ENCODE data around the gene MFRP.

MFRP gene

DNA sequence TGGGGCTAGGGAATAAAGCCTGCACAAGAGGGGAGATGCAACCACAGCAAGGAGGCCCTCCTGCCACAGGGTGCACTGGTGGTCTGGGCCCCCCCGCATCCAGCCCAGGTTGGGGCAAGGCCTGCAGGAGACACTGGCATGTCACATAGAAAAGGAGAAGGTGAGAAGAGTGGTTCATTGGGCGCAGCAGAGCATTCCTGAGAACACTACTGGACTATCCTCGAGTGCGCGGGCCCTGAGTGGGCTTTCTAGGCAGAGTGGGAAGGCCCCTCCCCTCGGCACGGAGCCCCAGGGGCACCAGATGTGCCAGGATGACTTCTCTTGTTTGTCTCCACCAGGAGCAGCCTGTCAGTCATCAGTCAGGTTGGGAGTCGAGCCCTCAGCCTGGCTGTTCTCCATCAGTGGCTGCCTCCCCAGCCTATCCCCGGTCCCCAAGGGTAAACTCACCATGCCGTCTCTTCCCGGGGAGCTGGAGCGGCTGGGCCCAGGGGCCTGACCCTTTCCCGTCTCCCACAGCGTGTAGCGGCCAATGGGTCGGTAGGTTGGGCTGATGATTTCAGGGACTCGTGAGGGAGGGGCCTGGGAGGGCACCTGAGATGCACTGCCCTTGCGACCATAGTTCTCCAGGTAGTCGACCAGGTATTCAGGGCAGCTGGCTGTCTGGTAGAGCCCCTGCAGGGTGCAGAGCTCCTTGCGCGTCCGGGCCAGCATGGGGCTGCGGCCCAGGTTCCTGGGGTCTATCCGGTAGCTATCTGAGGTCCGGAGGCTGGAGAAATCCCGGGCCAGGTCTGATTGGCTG lies 26.0 kb upstream of the MFRP start:
- no peak for DNase-seq

DNA sequence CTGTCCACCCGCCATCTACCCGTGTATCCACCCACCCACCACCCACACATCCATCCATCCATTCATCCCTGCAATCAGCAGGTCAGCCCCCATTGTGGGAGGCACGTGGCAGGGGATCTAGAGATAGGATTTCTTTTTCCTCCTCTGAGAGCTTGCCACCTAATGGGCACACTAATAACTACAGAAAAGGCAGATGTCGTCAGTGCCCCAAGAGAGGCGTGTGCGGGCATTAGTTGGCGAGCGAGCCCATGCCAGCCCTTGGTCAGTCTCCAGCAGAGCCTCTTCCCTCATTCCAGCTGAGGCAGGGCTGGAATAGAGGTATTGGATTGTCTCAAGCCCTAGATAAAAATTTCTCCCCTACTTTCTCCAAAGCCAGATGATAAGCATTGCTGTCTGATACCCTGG lies 25.3 kb upstream of the MFRP start:
- DNase-seq, result no peak

DNA sequence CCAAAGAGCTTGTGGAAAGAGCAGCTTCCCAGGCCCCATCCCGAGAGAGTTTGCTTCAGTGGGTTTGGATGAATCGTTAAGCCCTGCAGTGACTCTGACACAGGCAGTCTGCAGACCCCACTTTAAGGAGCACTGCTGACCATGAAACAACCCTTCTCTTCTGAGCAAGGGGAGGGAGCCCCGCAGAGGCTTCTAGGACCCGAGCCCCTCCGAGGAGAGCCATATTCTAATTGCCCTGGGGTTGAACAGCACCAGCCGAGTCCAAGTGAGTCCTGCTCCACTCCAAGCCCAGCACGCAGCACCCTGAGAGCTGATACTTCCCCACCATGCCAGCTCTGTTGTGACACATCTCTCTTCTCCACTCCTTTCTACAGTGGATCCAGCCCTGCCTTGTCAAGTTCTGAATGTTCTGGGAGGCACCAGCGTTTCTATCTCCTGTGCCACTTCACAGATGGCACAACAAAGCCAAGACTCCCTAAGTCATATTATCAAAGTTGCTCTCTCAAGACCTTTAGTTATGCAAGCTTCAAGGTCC lies 24.6 kb upstream of the MFRP start:
- DNase-seq, result no peak

DNA sequence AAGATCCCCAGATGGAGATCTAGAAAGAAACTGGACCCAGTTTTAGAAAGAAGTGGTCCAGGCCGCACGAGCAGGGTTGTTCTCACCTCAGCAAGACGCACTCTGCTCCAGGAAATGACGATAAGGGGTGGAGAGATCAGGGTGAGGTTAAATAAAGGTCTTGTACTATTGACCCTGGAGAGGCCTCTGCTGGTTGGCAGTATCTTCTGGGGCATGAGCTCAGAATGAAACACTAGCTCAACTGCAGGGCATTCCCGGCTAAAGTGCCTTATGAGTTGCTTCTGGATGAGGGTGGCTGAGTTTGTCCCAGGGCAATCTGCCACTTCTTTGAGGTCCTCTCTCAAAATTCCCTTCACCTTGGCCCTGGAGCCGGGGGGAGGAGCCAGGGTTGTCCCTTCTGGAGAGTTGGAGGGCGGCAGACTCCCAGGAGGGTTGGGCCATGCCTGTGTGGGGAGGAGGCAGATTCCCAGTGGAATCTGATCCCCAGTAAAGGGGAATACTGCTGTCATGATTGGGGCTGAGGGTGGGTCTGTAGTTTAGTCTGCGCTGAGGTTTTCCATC lies 24.1 kb upstream of the MFRP start:
- no peak for DNase-seq

DNA sequence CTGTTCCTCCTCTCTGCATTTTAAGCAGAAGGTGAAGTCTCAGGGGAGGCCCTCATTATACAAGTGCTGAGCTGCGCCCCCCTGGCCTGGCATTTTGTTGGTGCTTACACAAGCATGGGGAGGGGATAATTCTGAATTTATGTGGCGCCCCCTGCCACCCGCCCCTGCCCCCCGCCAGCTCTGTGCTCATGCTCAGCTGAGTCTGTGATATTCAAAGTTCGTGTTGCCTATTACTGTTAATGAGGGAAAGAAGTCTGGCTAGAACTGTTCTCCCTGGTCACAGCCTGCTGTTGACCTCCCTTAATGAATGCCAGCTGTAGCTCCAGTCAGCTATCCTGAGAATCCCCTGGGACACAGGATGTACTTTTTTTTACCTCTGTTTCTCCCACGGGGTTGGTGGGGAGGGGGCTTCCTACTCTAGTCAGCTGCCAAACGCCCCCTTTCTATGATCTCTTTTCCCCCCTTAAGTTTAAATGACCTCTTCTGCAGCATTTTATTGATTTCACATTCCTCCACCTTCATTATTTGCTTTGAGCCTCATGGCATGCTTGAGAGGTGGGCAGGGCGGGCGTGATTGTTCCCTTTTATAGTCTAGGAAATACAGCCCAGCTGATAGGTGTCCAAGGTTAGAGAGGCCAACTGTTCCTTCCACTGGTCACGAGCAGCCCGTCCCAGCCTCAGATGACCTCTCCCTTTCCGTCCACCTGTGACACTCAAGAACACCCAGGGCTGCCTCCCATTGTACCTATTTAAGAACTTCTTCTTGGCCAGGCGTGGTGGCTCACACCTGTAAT lies 22.8 kb upstream of the MFRP start:
- no peak for DNase-seq

DNA sequence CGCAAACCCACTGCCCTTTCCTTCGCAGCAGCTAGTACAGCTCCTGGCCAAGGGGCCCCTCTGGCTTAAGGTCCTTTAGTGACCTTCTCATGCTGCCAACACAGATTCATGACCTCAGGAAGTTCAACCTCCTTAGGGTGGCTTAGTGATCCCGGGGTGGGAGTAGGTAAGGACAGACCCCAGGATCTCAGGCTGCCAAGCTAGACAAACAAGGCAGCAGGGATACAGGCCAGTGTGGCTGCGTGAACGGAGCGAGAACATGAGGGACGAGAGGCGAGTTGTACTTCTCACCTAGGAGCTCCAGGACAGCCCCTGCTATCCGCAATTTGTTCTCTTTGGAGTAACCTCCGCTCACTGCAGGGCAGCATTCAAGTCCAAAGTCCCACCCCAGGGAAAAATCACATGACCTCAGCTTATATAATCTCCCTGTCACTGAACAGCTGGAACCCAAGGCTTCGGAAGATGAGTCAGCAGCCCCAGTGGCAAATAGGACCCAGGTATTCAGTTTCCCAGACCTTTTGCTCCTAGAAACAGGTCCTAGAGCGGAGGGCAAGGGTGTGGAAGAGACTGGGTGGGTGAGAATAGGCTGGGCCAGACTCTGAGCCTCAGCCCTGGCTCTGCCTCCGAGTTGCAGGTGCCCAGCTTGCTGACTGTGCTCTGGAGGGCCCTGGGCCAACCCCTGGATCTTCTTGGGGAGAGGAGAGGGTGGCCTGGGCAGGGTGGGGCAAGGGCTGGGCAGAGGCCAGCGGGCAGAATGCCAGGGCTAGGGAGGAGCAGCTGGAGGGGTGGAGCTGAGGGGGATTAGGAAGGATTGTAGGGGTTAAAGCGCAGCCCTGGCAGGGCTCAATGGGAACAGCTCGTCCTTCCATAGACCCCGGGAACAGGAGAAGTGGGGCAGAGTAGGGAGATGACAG lies 21.9 kb upstream of the MFRP start:
- DNase-seq, result no peak

DNA sequence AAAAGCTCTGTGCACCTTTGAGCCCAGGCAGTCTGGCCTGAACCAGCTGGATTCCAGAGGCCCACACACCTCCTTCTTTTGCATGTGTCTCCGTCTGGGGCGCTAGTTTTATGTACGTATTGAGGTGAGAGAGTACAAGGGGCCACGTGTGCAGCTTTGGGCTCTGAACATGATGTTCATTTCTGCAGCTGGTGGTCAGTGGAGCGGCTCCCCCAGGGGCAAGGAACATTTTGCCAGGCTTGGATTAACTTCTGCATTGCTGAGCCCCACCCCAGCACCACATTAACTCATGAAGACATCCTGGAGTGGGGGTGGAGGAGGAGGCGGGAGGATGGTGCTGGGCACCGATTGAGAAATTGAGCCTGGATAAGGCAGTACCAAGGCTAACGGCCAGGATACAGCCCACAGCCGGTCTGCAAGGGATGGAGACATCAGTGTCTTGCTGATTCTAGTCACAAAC lies 21.2 kb upstream of the MFRP start:
- DNase-seq, result no peak

DNA sequence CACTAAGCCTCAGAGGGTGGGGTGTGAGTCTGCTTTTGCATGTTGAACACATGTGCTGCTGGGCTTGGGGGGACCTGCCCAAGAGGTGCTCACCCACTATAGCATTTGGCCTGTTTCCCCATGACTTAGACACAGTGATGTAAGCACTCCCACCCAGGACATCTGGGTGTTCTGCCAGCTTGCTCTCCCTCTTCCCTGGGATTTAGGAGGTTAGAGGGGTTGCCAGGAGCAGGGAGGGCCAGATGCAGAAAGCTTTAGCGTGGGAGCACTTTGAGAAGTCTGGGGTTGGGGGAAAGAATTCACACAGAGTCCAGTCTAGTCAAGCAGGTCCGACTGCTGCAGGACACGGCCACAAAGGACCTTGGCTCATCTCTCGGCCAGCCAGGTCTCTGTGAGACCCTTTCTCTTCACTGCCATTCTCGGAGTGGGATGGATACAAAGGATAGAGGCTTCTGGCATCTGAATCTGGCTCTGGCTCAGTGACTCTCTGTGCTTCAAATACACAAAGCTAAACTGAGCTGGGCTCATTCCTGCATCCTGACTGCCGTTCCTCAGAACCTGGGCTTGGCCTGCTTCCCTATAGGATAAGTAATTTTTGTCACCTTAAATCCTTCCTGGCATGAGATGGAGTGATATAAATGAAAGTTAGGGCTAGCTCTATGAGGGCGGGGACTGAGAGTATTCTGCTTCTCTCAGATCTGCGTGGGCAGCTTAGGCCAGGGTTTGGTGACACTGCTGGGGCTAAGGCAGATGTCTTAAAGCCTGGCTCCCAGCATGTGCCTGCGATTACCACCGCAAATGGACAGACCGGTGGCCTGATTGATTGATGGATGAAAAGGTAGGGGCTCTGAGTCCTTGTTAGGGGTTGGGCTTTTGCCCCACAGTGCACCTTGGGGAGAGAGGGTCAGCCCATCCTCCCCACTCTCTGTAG lies 20.4 kb upstream of the MFRP start:
- DNase-seq, result no peak

DNA sequence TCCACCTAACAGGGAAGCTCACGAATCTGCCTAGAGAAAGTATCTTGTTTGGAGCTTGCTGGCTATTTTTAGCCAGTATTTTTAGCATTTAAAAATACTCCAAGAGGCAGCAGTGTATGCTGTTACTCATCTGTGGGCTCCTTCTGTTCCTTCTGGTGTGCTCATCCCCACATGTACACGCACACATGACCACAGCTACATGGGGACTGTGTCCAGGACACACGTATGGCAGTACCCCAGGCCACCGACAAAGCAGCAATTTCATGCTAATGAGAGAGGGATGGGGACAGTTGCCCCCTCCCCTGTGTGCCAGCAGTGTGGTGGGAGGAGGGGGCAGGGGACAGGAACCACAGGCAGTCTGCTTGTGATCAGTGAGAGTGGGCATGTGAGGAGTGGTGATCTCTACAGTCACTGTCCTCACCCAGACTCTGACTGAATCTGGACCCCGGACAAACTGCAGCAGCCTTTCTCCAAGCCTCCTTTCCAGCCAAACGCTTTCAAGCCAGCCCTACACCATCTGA lies 18.6 kb upstream of the MFRP start:
- no peak for DNase-seq

DNA sequence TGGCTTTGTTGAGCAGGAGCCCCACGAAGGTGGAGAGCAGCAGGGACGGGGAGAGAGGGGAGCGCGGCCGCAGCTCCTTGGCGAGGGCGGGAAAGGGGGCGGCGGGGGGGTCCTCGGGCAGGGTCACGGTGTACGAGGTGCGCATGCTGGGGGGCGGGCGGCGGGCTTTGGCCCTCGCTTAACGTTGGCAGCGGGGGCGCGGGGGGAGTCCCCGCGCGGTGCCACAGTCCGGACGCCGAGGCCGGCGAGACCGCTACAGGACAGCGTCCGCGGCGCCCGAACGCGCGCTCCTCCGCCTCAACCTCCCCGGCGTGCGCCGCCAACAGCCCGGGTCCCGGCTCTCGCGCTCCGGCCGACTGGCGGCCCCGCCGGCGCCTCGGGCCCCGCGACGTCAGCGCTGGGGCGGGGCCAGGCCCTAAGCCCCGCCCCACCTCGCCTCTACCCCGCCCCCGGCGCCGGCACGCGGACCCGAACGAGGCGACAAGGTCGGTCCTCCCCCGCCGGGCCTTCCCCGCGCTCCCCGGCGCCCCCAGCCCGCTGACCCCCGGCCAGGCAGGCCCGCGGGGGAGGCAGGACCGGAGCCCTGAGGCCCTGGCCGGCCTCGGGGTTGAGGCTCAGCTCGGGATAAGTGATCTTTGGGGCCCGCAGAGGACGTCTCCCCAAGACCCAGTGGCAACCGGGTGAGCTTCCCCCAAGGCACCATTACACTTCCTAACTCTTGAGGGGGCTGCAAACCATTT lies 17.5 kb upstream of the MFRP start:
- peak; percentile 84 for DNase-seq

DNA sequence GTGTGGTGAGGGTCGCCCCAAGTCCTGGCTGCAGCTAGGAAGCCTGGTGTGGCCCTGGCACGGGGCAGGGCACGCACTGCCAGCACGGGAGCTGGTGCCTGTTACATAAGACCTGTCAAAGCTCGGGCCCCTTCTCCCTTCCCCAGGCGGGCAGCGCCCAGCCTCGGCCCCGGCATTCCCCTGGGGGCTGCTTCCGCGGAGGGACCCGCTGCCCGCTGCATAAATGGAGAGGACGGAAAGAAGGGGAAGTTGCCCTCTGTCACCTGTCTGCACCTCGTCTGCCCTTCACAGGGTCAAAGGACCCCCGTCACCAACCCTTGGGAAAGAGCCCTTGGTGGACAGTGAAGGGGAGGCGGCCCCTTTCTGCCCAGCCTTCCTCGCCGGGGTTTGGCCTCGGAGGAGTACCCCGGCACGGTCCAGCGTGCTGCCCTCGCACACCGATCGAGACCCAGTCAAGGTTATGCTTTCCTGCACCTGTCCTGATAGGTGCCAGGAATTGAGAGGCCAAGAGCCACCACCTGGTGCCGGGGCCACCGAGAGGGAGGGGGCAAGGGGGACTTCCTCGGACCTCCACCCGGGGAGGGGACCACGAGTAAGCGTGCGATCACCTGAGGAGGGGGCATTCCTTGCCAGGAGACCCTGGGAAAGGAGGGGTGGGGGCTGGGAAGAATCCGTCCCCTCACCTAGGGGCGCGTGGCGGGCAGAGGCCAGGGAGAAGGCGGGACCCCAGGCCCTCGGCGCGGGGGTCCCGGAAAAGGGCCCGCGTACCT lies 16.8 kb upstream of the MFRP start:
- DNase-seq, result no peak

DNA sequence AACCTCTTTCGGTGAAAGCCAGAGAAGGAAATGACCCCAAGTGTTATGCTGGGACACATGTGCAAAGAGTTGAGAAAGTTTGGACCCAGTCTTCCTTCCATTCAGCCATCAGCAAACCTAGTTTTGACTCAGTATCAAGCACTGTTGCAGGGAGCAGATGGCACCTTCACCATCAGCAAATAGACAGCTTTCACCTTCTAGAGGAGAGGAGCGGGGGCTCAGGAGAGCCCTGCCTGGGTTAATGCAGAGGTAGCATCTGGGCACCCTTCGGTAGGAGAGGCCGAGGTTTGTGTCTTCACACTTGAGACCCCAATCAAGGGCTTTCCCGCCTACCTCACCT lies 16.2 kb upstream of the MFRP start:
- no peak for DNase-seq

DNA sequence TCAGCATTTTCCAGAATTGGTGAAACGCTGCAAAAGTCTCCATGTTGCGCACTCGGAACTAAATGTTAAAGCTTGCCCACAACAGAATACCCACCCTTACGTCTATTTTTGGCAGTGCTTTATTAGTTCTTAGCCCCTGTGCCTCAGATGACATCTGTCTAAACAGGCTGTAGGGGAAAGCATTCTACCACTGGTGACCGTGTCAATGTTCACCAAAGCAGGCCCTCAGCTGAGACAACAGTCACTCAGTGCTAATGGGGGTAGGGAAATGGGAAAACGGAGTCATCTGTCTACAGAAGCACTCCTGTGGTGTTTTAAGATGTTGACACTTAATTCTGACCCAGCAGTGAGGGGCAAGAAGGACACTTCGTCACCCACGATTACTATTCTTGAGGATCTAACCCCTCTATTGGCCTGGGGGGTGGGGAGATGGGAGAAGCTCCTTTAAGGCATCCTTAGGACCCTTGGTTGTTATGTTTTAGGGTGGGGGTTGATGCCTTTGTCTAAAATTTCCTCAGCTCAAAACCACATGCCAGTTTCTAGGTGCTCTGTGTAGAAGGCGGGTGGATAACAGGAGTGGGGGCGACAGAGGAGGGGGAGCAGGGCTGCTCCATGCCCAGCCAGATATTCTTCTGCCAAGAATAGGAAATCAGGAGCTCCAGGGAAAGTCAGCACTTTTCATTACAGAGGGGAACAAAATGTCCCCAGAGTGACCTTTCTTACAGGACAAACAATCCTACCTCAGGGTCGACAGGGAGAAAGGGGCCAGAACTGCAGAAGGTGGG lies 15.6 kb upstream of the MFRP start:
- no peak for DNase-seq

DNA sequence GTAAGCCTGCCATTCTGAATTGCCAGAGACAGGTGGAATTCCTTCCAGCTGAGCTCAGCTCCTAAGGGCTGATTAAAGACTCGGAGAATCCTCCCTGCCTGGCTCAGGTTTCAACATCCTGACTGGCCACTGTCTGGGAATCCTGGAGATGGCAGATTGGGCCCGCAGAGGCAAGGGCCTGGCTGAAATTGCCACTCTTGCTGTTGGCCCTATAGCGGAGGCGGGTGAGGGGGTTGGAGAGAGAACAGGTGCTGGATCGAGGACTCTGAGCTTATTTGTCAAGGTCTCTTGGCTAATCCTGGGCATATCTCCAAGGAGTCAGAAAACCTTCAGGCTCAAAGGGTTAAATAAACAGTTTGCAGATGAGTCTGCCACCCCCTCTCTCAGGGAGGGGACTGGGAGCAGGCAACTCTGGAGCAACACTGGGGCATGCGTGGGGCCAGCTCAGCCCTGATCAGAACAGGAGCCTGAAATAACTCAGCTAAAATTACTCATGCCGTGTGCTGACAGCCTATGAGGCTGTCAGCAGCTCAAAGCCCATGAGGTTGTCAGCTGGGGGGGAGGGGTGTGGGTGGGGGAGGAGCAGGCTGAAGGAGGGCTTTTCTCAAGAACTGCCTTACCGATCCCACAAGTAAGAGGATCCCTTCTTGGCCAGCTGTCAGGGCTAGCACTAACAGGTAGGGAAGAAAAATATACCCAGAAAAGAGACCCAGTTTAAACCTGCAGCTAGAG lies 14.7 kb upstream of the MFRP start:
- DNase-seq, result no peak

DNA sequence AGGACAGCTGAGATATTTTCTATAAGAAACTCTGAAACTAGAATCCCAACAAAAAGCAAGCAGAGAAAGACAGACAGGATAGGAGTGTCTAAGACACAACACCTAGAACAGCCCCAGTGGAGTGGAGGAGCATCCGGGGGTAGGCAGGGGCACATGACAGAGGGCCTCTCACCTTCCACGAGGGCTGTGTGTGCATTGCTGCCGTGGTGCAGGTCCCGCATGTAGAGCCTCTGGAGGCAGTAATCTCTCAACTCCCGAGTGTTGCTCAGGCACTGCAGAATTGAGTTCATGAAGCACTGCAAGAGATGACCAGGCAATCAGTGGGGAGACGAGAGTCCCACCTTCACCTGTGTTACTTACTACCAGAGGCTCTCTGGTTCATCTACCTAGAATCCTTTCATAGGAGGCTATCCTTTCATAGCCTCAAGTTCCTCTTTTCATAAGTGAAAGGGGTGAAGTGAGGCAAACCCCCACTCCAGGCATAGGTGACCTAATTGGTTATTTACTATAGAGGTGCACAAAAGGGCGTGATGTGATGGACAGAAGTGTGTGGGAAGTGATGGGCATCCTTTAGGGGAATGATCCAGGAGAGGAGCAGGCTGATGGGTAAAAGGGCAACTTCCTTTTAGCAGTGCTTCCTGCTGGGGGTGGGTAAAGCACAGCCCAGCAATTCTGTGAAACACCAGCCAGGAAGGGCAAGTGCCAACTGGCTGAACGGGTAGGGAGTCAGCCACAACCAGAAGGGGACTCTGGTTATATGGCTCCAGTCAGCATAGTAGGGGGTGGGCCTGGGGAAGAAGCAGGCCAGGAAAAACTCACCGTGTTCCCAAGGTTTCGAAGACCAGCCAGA lies 13.1 kb upstream of the MFRP start:
- DNase-seq, result no peak

DNA sequence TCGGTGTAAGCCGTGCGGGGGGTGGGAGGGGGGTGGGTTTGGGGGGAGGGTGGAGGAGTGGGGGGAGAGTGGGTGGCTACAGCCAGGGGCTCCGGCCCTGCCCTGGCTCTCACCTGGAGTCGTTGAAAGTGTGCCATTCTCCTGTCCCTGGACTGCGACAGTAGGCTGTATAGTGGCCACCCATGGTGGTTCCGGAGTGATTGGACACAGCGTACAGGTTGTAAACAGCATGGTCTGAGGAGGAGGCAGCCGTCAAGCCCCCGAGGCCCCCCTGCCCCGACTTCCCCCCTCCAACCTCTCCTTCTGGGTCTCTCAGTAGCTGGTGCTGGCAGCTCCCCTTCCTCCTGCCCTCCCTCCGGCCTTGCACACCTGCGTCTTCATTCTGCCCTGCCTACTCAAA lies 10.6 kb upstream of the MFRP start:
- DNase-seq, result no peak

DNA sequence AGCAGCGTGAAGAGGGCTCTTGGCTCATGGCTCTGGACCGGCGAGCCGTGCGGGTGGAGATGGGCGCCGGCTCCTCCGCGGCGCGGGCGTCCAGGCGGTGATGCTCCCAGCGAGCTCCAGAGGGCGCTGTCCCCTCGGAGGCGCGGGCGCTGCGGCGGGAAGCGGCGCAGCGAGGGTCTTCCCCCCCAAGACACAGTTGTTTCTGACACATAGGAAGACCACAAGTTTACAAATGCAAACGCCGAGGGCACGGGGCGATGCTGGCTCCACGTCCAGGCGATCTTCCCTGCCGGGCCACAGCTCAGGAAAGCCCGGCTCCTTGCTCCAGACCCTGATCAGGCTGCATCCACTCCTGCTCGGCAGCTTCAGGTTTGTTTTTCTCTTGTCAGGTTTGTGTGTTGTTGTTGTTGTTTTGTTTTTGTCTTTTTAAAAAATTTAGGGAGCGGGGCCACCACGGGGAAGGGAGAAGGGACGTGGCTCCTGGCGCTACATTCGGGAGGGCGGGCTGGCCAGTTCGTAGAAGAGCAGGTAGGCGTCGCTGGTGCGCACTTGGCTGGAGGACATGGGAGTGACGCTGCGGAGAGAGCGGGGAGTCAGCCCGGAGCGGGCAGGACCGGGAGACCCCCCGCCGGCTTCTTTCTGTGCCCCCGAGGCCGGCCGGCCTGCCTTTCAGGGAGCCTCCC lies 10.0 kb upstream of the MFRP start:
- peak; percentile 88 for DNase-seq
